IMR-90 (cell line): Measurements from ENCODE around the gene CAMTA1. TPM values are rescaled to one million over a fixed set of nuclear protein-coding genes. Genes with fewer than 3 reads are reported as not detected.

Source experiments
- ATAC-seq: fragments of 200-7000 bp; cut with Tn5 transposase; 2 replicates; pipeline ENCODE4 v1.9.1; 2020; ENCODE audit warnings: low read depth, mild to moderate bottlenecking, moderate library complexity
- BruUV-seq: library from RNA; stranded (reverse); fragments of 400-500 nt; replicated peaks from 2 replicates; lab custom pipeline; 2021; lab: Mats Ljungman, UMichigan
- CTCF ChIA-PET: fragments of 300-600 bp; formaldehyde crosslinking; extraction: SDS; loops from one replicate; lab custom pipeline; 2021; ENCODE audit warnings: antibody characterized with exemption; lab: Yijun Ruan, JAX
- POLR2A ChIA-PET: fragments of 300-600 bp; sonication (Branson Sonifier 250); formaldehyde crosslinking; loops from one replicate; lab custom pipeline; 2022; ENCODE audit warnings: antibody characterized with exemption; ENCODE audit not compliant: unreplicated experiment; lab: Charles Lee
- DNase-seq: peaks from one replicate; pipeline ENCODE4 v3.0.0; 2013
- H2AFZ ChIP-seq: replicated peaks from 2 replicates; pipeline ENCODE3; 2013; ENCODE audit warnings: low read length, mild to moderate bottlenecking; ENCODE audit not compliant: poor library complexity
- H2AK5ac ChIP-seq: 2 replicates; pipeline ENCODE4 v1.6.1; 2013; ENCODE audit warnings: low read depth, low read length, inconsistent platforms
- H2AK9ac ChIP-seq: replicated peaks from 2 replicates; pipeline ENCODE3; 2013; ENCODE audit warnings: mild to moderate bottlenecking, low read depth, low read length, moderate library complexity; ENCODE audit not compliant: poor library complexity
- H2BK120ac ChIP-seq: 2 replicates; pipeline ENCODE4 v1.6.1; 2013; ENCODE audit warnings: low read depth, low read length, inconsistent platforms
- H2BK15ac ChIP-seq: 3 replicates; pipeline ENCODE4 v1.6.1; 2013; ENCODE audit warnings: low read depth, low read length, inconsistent platforms
- H2BK20ac ChIP-seq: 2 replicates; pipeline ENCODE4 v1.6.1; 2013; ENCODE audit warnings: low read depth, mild to moderate bottlenecking, inconsistent platforms, low read length, moderate library complexity
- H2BK5ac ChIP-seq: 2 replicates; pipeline ENCODE4 v1.6.1; 2013; ENCODE audit warnings: mild to moderate bottlenecking, low read depth, low read length, inconsistent platforms; ENCODE audit not compliant: poor library complexity, severe bottlenecking
- H3K14ac ChIP-seq: replicated peaks from 2 replicates; pipeline ENCODE4 v1.6.1; 2013; ENCODE audit warnings: low read depth, low read length, inconsistent platforms
- H3K18ac ChIP-seq: 2 replicates; pipeline ENCODE4 v1.6.1; 2013; ENCODE audit warnings: low read depth, low read length, control low read depth
- H3K23ac ChIP-seq: 2 replicates; pipeline ENCODE4 v1.6.1; 2013; ENCODE audit warnings: low read depth, low read length, inconsistent platforms
- H3K27ac ChIP-seq: 2 replicates; pipeline ENCODE4 v1.5.1; 2013; ENCODE audit warnings: mild to moderate bottlenecking, control low read depth, low read length; ENCODE audit not compliant: insufficient read depth
- H3K27me3 ChIP-seq: 2 replicates; pipeline ENCODE4 v1.6.1; 2013; ENCODE audit warnings: low read length; ENCODE audit not compliant: control insufficient read depth, insufficient read depth
- H3K36me3 ChIP-seq: 2 replicates; pipeline ENCODE4 v1.6.1; 2013; ENCODE audit warnings: low read length, mixed read lengths; ENCODE audit not compliant: control insufficient read depth, insufficient read depth
- H3K4ac ChIP-seq: 2 replicates; pipeline ENCODE4 v1.6.1; 2013; ENCODE audit warnings: low read depth, low read length, inconsistent platforms
- H3K4me1 ChIP-seq: 2 replicates; pipeline ENCODE4 v1.6.1; 2013; ENCODE audit warnings: low read length, mixed read lengths; ENCODE audit not compliant: control insufficient read depth, insufficient read depth
- H3K4me2 ChIP-seq: 2 replicates; pipeline ENCODE4 v1.6.1; 2013; ENCODE audit warnings: low read depth, mild to moderate bottlenecking, control low read depth, low read length, moderate library complexity
- H3K4me3 ChIP-seq: 2 replicates; pipeline ENCODE4 v1.5.1; 2013; ENCODE audit warnings: low read depth, mild to moderate bottlenecking, control low read depth, low read length, moderate library complexity; ENCODE audit not compliant: insufficient read depth
- H3K56ac ChIP-seq: 2 replicates; pipeline ENCODE4 v1.6.1; 2013; ENCODE audit warnings: low read length, inconsistent platforms; ENCODE audit not compliant: insufficient read depth; ENCODE audit errors: extremely low read depth
- H3K79me1 ChIP-seq, 2 experiments: 2 replicates each; pipeline ENCODE4 v1.6.1; 2013; ENCODE audit warnings: low read length in 2 of 2, inconsistent platforms in 1 of 2, low read depth in 1 of 2
- H3K9ac ChIP-seq: 2 replicates; pipeline ENCODE4 v1.6.1; 2013; ENCODE audit warnings: low read depth, low read length, control low read depth
- H3K9me1 ChIP-seq: 2 replicates; pipeline ENCODE4 v1.6.1; 2013; ENCODE audit warnings: low read length, inconsistent platforms; ENCODE audit not compliant: insufficient read depth
- H3K9me3 ChIP-seq: 2 replicates; pipeline ENCODE4 v1.6.1; 2013; ENCODE audit warnings: low read length; ENCODE audit not compliant: control insufficient read depth, insufficient read depth
- H4K20me1 ChIP-seq: 2 replicates; pipeline ENCODE4 v1.6.1; 2013; ENCODE audit warnings: low read length, inconsistent platforms; ENCODE audit not compliant: insufficient read depth
- H4K5ac ChIP-seq: 2 replicates; pipeline ENCODE4 v1.6.1; 2013; ENCODE audit warnings: mild to moderate bottlenecking, low read depth, low read length, control low read depth
- H4K8ac ChIP-seq, 2 experiments: 2 replicates each; pipeline ENCODE4 v1.6.1; 2013; ENCODE audit warnings: low read depth in 2 of 2, low read length in 2 of 2, control low read depth in 1 of 2, inconsistent platforms in 1 of 2
- H4K91ac ChIP-seq: 2 replicates; pipeline ENCODE4 v1.6.1; 2013; ENCODE audit warnings: low read depth, low read length, inconsistent platforms; ENCODE audit not compliant: insufficient read depth
- BHLHE40 ChIP-seq: fragments of 150-350 bp; IDR thresholded peaks from 2 replicates; pipeline ENCODE4 v1.6.1; 2016; ENCODE audit warnings: mild to moderate bottlenecking, low read depth, low read length
- CHD1 ChIP-seq: IDR thresholded peaks from 2 replicates; pipeline ENCODE4 v1.6.1; 2012; ENCODE audit warnings: low read depth, low read length, improper control_type of control experiment
- CTCF ChIP-seq: conservative IDR thresholded peaks from 2 replicates; pipeline ENCODE4 v1.5.1; 2012; ENCODE audit warnings: mild to moderate bottlenecking, low read depth, low read length, improper control_type of control experiment
- ELK1 ChIP-seq: fragments of 150-350 bp; IDR thresholded peaks from 2 replicates; pipeline ENCODE4 v1.6.1; 2016; ENCODE audit warnings: low read depth, mild to moderate bottlenecking, low read length, moderate library complexity, borderline replicate concordance
- MAFK ChIP-seq: IDR thresholded peaks from 2 replicates; pipeline ENCODE4 v1.6.1; 2012; ENCODE audit warnings: low read depth, low read length, improper control_type of control experiment
- MXI1 ChIP-seq: IDR thresholded peaks from 2 replicates; pipeline ENCODE4 v1.6.1; 2012; ENCODE audit warnings: low read depth, mild to moderate bottlenecking, low read length, moderate library complexity, borderline replicate concordance
- POLR2A ChIP-seq: IDR thresholded peaks from 2 replicates; pipeline ENCODE4 v1.6.1; 2012; ENCODE audit warnings: mild to moderate bottlenecking, low read depth, low read length
- RAD21 ChIP-seq: IDR thresholded peaks from 2 replicates; pipeline ENCODE4 v1.6.1; 2012; ENCODE audit warnings: low read length, improper control_type of control experiment
- RFX5 ChIP-seq: IDR thresholded peaks from 2 replicates; pipeline ENCODE4 v1.8.0; 2012; ENCODE audit warnings: low read depth, mild to moderate bottlenecking, low read length, moderate library complexity
- WGBS, 2 experiments: methylation state at CpG; one replicate each; pipeline versions ENCODE4 v1.1.5 to v1.1.7; 2013; ENCODE audit warnings: missing lambda C conversion rate in 2 of 2; ENCODE audit not compliant: insufficient read length in 1 of 2; ENCODE audit errors: extremely low coverage in 2 of 2; 5-methylcytosine and 5-hydroxymethylcytosine counted together
- dilution Hi-C: fragments of 300-500 bp; cut with HindIII; formaldehyde crosslinking; loops from one replicate; pipeline ENCODE4 v1.14.3; 2018; ENCODE audit warnings: low sequenced_read_pairs; ENCODE audit not compliant: unreplicated experiment
- in situ Hi-C: fragments of 300-500 bp; cut with MboI; formaldehyde crosslinking; loops from 3 replicates; pipeline ENCODE4 v1.14.3; 2019; ENCODE audit warnings: low sequenced_read_pairs, inconsistent platforms, mixed read lengths
- intact Hi-C: fragments of 100-400 bp; cut with micrococcal nuclease; formaldehyde crosslinking; loops from 2 replicates; pipeline ENCODE4 v1.10.0; 2022
- polyA plus RNA-seq, 3 experiments: library from polyadenylated mRNA; depleted of rRNA; stranded (reverse); fragments of >200 nt; gene quantifications; 2 replicates each; pipeline ENCODE4 v1.2.3, GENCODE V29; 2012; ENCODE audit warnings: low replicate concordance in 1 of 3
- total RNA-seq: library from RNA; depleted of rRNA; stranded (reverse); fragments of >200 nt; gene quantifications from 2 replicates; pipeline ENCODE4 v1.2.3, GENCODE V29; 2012

CAMTA1 gene
- total and polyA plus RNA-seq, 2 of the 4 experiments (the other 2 are of a cell fraction) = 35.5 to 74.3 TPM

GRCh38 chr1:7302126-7302525, 516.9 kb downstream of the CAMTA1 start:
- H3K79me1 ChIP-seq = no peaks in the 10 kb centered on the region
- no peak overlapping the region for H3K4me2 ChIP-seq
- intact Hi-C loops (no loop called here), in situ Hi-C loops (no loop called here), dilution Hi-C loops (no loop called here)
- H3K4me1 ChIP-seq = peaks cover 18% of the 10 kb centered on the region
- no peaks in the 10 kb centered on the region for H3K36me3 ChIP-seq
- peak overlapping the region; percentile 7; the same call in 2 of the 3 replicates for H2BK15ac ChIP-seq
- H3K56ac ChIP-seq = no peak overlapping the region; the same call in 1 of the 2 replicates
- H3K18ac ChIP-seq = no peak overlapping the region; the same call in 1 of the 2 replicates
- H3K9me3 ChIP-seq = peaks cover 4% of the 10 kb centered on the region; the same call in 1 of the 2 replicates
- peak overlapping the region; percentile 64 for H3K14ac ChIP-seq
- 0 out of 2 replicates have a peak, but pooled peaks cover 3% of the 10 kb centered on the region for H4K20me1 ChIP-seq
- DNase-seq = no peak
- peak overlapping the region; percentile 89 to 92 for H4K8ac ChIP-seq
- peak overlapping the region; percentile 91 for H3K4ac ChIP-seq
- H2AK5ac ChIP-seq = peak overlapping the region; percentile 72
- POLR2A ChIA-PET = no interaction called here
- peak overlapping the region; percentile 74; the same call in 1 of the 2 replicates for H4K5ac ChIP-seq
- WGBS, 2 experiments = 67% methylated on average over 1 of the region's 6 CpGs; no CpG with 5 or more reads in 1 of the 2 experiments
- peak overlapping the region; percentile 18; the same call in 1 of the 2 replicates for H3K27ac ChIP-seq
- H3K23ac ChIP-seq = peak overlapping the region; percentile 39; the same call in 1 of the 2 replicates
- no peak overlapping the region for H3K9ac ChIP-seq
- no TSS peak for BruUV-seq
- H3K4me3 ChIP-seq = no peak overlapping the region
- peak overlapping the region; percentile 92 for H2BK120ac ChIP-seq
- ATAC-seq = no peak
- peak overlapping the region; percentile 91 for H4K91ac ChIP-seq
- CTCF ChIA-PET = no interaction called here
- no peak for TF ChIP-seq MAFK
- no peak for TF ChIP-seq CHD1
- TF ChIP-seq RFX5 = no peak
- TF ChIP-seq RAD21 = no peak
- TF ChIP-seq BHLHE40 = no peak
- TF ChIP-seq ELK1 = no peak
- TF ChIP-seq MXI1 = no peak
- TF ChIP-seq CTCF = no peak
- no peak for TF ChIP-seq POLR2A
- peak overlapping the region; percentile 99 for H2BK5ac ChIP-seq
- peak overlapping the region; percentile 80; the same call in 1 of the 2 replicates for H2BK20ac ChIP-seq
- H2AFZ ChIP-seq = peak overlapping the region; percentile 17
- H3K9me1 ChIP-seq = peaks cover 11% of the 10 kb centered on the region
- H3K27me3 ChIP-seq = no peaks in the 10 kb centered on the region
- H2AK9ac ChIP-seq = peak overlapping the region; percentile 75
